ENCODE data around the gene MRPS12. TPM values are rescaled to one million over a fixed set of nuclear protein-coding genes. Genes with fewer than 3 reads are reported as not detected.

MRPS12 gene
- total RNA-seq, 6 donors from 2014 or later: 3.1 to 38.3 (median 26.0) TPM

DNA sequence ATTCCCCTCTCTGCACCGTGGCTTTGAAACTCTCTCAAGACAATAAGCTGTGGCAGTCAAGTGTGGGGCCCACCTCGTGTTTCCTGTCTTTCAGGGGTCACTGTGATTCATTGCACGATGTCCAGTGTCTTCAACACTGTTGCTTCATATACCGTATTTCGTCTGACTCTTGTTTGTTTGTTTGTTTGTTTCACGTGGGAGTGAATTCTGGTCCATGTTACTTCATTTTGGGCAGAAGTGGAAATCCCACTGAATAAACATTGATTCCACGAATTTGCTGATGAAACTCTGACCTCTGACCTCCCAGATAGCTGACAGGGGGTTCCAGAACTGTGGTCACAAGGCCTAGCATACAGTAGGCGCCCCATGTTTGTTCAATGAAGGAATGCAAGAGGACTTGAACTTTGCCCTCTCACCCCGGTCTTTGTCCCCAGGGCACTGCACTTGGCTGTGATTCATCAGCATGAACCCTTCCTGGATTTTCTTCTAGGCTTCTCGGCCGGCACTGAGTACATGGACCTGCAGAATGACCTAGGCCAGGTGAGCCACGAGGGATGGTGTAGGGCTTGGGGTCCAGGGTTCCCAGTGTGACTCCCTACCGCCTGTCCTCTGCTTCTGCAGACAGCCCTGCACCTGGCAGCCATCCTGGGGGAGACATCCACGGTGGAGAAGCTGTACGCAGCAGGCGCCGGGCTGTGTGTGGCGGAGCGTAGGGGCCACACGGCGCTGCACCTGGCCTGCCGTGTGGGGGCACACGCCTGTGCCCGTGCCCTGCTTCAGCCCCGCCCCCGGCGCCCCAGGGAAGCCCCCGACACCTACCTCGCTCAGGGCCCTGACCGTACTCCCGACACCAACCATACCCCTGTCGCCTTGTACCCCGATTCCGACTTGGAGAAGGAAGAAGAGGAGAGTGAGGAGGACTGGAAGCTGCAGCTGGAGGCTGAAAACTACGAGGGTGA lies 25.9 kb upstream of the MRPS12 start:
- no peaks in the 10 kb centered on the region for H3K9me3 ChIP-seq
- H3K27me3 ChIP-seq: no peaks in the 10 kb centered on the region
- DNase-seq (no peak), ATAC-seq (ENCODE audit: low FRiP score in 2 of 2) (peak in 1 of 2 donors; percentile 30)
- peaks cover 9 to 44% (median 32%) of the 10 kb centered on the region in 4 donors for H3K36me3 ChIP-seq
- H3K27ac ChIP-seq: no peak overlapping the region
- no peak overlapping the region for H3K4me3 ChIP-seq
- TF ChIP-seq POLR2AphosphoS5 (IDR thresholded peaks at IDR 0.05): no peak
- no peak for TF ChIP-seq POLR2A (IDR thresholded peaks at IDR 0.05)
- no peak for TF ChIP-seq EP300 (IDR thresholded peaks at IDR 0.05)
- TF ChIP-seq, protein P1, sequence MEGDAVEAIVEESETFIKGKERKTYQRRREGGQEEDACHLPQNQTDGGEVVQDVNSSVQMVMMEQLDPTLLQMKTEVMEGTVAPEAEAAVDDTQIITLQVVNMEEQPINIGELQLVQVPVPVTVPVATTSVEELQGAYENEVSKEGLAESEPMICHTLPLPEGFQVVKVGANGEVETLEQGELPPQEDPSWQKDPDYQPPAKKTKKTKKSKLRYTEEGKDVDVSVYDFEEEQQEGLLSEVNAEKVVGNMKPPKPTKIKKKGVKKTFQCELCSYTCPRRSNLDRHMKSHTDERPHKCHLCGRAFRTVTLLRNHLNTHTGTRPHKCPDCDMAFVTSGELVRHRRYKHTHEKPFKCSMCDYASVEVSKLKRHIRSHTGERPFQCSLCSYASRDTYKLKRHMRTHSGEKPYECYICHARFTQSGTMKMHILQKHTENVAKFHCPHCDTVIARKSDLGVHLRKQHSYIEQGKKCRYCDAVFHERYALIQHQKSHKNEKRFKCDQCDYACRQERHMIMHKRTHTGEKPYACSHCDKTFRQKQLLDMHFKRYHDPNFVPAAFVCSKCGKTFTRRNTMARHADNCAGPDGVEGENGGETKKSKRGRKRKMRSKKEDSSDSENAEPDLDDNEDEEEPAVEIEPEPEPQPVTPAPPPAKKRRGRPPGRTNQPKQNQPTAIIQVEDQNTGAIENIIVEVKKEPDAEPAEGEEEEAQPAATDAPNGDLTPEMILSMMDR (IDR thresholded peaks at IDR 0.05): no peak
- 83 to 88% methylated on average over 18 to 32 of the region's 35 CpGs for whole genome bisulfite sequencing, 2 donors
- H3K4me1 ChIP-seq: peaks cover 11 to 14% (median 12%) of the 10 kb centered on the region in 4 donors

DNA sequence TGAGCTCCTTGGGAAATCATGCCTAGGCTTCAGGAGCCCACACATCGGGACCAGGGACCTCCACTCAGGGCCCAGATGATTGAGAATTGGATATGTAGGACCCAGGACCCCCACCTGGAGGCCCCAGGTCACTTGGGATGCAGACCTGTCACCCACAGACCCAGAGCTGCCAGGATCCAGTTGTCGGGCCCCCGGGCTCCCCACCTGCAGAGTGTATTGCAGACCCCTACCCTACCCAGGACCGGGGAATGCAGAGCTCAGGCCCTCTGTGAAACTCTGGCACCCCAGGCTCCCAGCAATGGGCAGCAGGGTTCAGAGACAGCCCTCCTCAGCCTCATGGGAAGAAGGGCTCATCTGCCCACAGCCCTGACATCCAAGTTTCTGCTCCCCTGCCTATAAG lies 25.1 kb upstream of the MRPS12 start:
- no peak overlapping the region for H3K27ac ChIP-seq
- peaks cover 7 to 10% (median 10%) of the 10 kb centered on the region in 4 donors for H3K4me1 ChIP-seq
- H3K27me3 ChIP-seq: no peaks in the 10 kb centered on the region
- no peaks in the 10 kb centered on the region for H3K9me3 ChIP-seq
- TF ChIP-seq POLR2AphosphoS5 (IDR thresholded peaks at IDR 0.05) (no peak), EP300 (IDR thresholded peaks at IDR 0.05) (no peak), POLR2A (IDR thresholded peaks at IDR 0.05) (no peak)
- TF ChIP-seq, protein P1 (IDR thresholded peaks at IDR 0.05): no peak
- peak in 1 of 2 donors; percentile 20 for ATAC-seq (ENCODE audit: low FRiP score in 2 of 2)
- H3K4me3 ChIP-seq: no peak overlapping the region
- DNase-seq: no peak
- 95% methylated on average over 4 of the region's 4 CpGs; no CpG with 5 or more reads in 1 of the 2 donors for WGBS, 2 donors
- peaks cover 9 to 44% (median 32%) of the 10 kb centered on the region in 4 donors for H3K36me3 ChIP-seq

DNA sequence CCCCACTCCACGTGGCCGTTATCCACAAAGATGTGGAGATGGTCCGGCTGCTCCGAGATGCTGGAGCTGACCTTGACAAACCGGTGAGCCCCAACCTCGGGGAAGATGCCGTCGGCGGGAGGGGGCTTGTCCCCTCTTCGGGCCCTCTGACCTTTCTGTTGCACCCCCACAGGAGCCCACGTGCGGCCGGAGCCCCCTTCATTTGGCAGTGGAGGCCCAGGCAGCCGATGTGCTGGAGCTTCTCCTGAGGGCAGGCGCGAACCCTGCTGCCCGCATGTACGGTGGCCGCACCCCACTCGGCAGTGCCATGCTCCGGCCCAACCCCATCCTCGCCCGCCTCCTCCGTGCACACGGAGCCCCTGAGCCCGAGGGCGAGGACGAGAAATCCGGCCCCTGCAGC lies 23.5 kb upstream of the MRPS12 start:
- H3K9me3 ChIP-seq: no peaks in the 10 kb centered on the region
- ATAC-seq (ENCODE audit: low FRiP score in 2 of 2) (no peak), DNase-seq (no peak)
- TF ChIP-seq EP300 (IDR thresholded peaks at IDR 0.05) (no peak), POLR2AphosphoS5 (IDR thresholded peaks at IDR 0.05) (no peak), POLR2A (IDR thresholded peaks at IDR 0.05) (no peak)
- TF ChIP-seq, protein P1 (IDR thresholded peaks at IDR 0.05): no peak
- WGBS, 2 donors: 94 to 99% methylated on average over 15 to 28 of the region's 29 CpGs
- H3K4me3 ChIP-seq: no peak overlapping the region
- H3K4me1 ChIP-seq: no peaks in the 10 kb centered on the region
- H3K27me3 ChIP-seq: no peaks in the 10 kb centered on the region
- H3K27ac ChIP-seq: no peak overlapping the region
- peaks cover 9 to 44% (median 32%) of the 10 kb centered on the region in 4 donors for H3K36me3 ChIP-seq

DNA sequence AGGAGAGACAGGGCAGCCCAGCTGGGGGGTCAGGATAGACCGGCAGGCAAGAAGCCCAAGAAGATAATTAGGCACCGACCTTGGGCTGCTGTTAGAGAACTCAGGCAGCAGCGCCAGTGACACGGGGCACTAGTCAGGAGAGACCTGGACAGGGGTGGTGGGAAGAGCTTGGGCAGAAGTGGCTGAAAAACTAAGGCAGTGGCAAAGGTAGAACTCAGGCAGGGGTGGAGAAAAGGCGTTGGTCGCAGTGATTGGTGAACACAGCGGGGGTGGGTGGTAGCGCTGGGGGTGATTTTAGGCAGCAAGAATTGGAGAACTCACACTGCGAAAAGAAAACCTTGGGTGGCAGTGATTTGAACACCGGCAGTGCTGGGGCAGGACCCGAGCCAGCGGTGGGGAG lies 23.1 kb upstream of the MRPS12 start:
- 94 to 95% methylated on average over 12 of the region's 12 CpGs for WGBS, 2 donors
- ATAC-seq (ENCODE audit: low FRiP score in 2 of 2) (no peak), DNase-seq (no peak)
- H3K9me3 ChIP-seq: no peaks in the 10 kb centered on the region
- peaks cover 9 to 44% (median 32%) of the 10 kb centered on the region in 4 donors for H3K36me3 ChIP-seq
- H3K27me3 ChIP-seq: no peaks in the 10 kb centered on the region
- H3K27ac ChIP-seq: no peak overlapping the region
- no peaks in the 10 kb centered on the region for H3K4me1 ChIP-seq
- H3K4me3 ChIP-seq: no peak overlapping the region
- no peak for TF ChIP-seq EP300 (IDR thresholded peaks at IDR 0.05)
- TF ChIP-seq POLR2A (IDR thresholded peaks at IDR 0.05): no peak
- TF ChIP-seq, protein P1 (IDR thresholded peaks at IDR 0.05): no peak
- TF ChIP-seq POLR2AphosphoS5 (IDR thresholded peaks at IDR 0.05): no peak

Measured in upper lobe of left lung (tissue), 6 donors.